Stimulated activated CD4-positive, alpha-beta T cell treated with anti-CD3 and anti-CD28 coated beads, Interleukin-15, amount 100 ng/mL, for 24 hours (primary cell): ENCODE results near the gene EHBP1.

Experiments
- DNase-seq: peaks from one replicate; pipeline ENCODE4 v3.0.0-alpha.2; 2020

Gene EHBP1

GRCh38 chr2:62705007-62705829 is at the start of gene EHBP1:
Gene EHBP1 (plus strand): TSS chr2:62705713. CDS start chr2:62707192, 1,479 bp downstream.
- DNase-seq, result peak; percentile 97

- DNase-seq, result no peak
Measured at GRCh38 chr2:62657783-62658182, 47.7 kb upstream of the EHBP1 start.

GRCh38 chr2:62658891-62659290 is 46.6 kb upstream of the EHBP1 start:
- no peak for DNase-seq

GRCh38 chr2:62660087-62660486 is 45.4 kb upstream of the EHBP1 start:
- DNase-seq, result no peak

GRCh38 chr2:62660582-62661262 is 44.8 kb upstream of the EHBP1 start:
- no peak for DNase-seq

GRCh38 chr2:62661263-62661635 is 44.3 kb upstream of the EHBP1 start:
- no peak for DNase-seq

GRCh38 chr2:62662131-62662530 is 43.4 kb upstream of the EHBP1 start:
- no peak for DNase-seq

- DNase-seq, result no peak
Measured at GRCh38 chr2:62662554-62662953, 43.0 kb upstream of the EHBP1 start.

GRCh38 chr2:62663411-62663810 is 42.1 kb upstream of the EHBP1 start:
- no peak for DNase-seq

GRCh38 chr2:62663920-62664795 is 41.4 kb upstream of the EHBP1 start:
- no peak for DNase-seq

- no peak for DNase-seq
Measured at GRCh38 chr2:62665446-62665845, 40.1 kb upstream of the EHBP1 start.

- DNase-seq, result no peak
Measured at GRCh38 chr2:62669180-62669579, 36.3 kb upstream of the EHBP1 start.

- no peak for DNase-seq
Measured at GRCh38 chr2:62672601-62673000, 32.9 kb upstream of the EHBP1 start.

- no peak for DNase-seq
Measured at GRCh38 chr2:62675062-62675461, 30.5 kb upstream of the EHBP1 start.

GRCh38 chr2:62685256-62685655 is 20.3 kb upstream of the EHBP1 start:
- no peak for DNase-seq

GRCh38 chr2:62686012-62686685 is 19.4 kb upstream of the EHBP1 start:
- DNase-seq, result no peak

- DNase-seq, result no peak
Measured at GRCh38 chr2:62687636-62688035, 17.9 kb upstream of the EHBP1 start.

GRCh38 chr2:62688771-62689170 is 16.7 kb upstream of the EHBP1 start:
- DNase-seq, result no peak

GRCh38 chr2:62691186-62691585 is 14.3 kb upstream of the EHBP1 start:
- DNase-seq, result no peak

- DNase-seq, result no peak
Measured at GRCh38 chr2:62692225-62692624, 13.3 kb upstream of the EHBP1 start.

GRCh38 chr2:62698653-62699052 is 6.9 kb upstream of the EHBP1 start:
- DNase-seq, result no peak

- no peak for DNase-seq
Measured at GRCh38 chr2:62704654-62705006, 883 bp upstream of the EHBP1 start.
